GM12874 (cell line): ENCODE measurements around the gene ZNF423.

Source experiments
- TF ChIP-seq, protein P1 (sequence below): IDR thresholded peaks from 2 replicates; pipeline ENCODE4 v1.5.1; 2011; ENCODE audit warnings: low read depth, mild to moderate bottlenecking, control low read depth, low read length, moderate library complexity; ENCODE audit not compliant: insufficient read depth

ZNF423 gene

GRCh38 chr16:49620869-49621240, 235.1 kb downstream of the ZNF423 start:
- TF ChIP-seq, protein P1, sequence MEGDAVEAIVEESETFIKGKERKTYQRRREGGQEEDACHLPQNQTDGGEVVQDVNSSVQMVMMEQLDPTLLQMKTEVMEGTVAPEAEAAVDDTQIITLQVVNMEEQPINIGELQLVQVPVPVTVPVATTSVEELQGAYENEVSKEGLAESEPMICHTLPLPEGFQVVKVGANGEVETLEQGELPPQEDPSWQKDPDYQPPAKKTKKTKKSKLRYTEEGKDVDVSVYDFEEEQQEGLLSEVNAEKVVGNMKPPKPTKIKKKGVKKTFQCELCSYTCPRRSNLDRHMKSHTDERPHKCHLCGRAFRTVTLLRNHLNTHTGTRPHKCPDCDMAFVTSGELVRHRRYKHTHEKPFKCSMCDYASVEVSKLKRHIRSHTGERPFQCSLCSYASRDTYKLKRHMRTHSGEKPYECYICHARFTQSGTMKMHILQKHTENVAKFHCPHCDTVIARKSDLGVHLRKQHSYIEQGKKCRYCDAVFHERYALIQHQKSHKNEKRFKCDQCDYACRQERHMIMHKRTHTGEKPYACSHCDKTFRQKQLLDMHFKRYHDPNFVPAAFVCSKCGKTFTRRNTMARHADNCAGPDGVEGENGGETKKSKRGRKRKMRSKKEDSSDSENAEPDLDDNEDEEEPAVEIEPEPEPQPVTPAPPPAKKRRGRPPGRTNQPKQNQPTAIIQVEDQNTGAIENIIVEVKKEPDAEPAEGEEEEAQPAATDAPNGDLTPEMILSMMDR = no peak

- TF ChIP-seq, protein P1 = no peak
Observed at GRCh38 chr16:49620158-49620868, 235.6 kb downstream of the ZNF423 start.

GRCh38 chr16:49619811-49620157, 236.1 kb downstream of the ZNF423 start:
- TF ChIP-seq, protein P1 = no peak

- TF ChIP-seq, protein P1 = no peak
Observed at GRCh38 chr16:49618955-49619354, 237.0 kb downstream of the ZNF423 start.

GRCh38 chr16:49617710-49618330, 238.1 kb downstream of the ZNF423 start:
- TF ChIP-seq, protein P1 = no peak

GRCh38 chr16:49617016-49617629, 238.8 kb downstream of the ZNF423 start:
- TF ChIP-seq, protein P1 = no peak

DNA sequence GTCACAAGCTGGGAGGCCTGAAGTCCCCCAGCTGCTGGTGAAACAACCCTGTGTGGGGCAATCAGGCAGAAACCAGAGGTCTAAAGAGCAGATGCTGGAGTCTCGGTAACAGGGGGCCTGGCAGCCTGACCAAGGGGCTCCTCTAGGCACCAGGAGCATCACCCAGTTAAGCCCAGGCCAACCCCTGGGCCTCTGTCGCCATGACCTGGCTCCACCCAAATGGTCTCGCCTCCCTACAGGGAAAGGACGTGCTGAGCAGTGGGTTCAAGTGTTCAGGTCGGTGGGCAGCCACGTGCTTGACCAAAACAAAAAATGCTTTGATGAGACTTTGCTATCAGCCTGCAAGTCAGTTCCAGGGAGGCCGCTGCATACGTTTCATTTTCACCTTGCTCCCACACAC, 240.3 kb downstream of the ZNF423 start:
- TF ChIP-seq, protein P1 = no peak
